Left kidney (tissue), 8 donors: ENCODE results near the gene PDE6B. TPM values are rescaled to one million over a fixed set of nuclear protein-coding genes. Genes with fewer than 3 reads are reported as not detected.
"Not testable (repeated sequence)": the region's sequence is repeated elsewhere in the genome, so short reads cannot be mapped to it uniquely, and the experiment has no call there.

Source experiments
- DNase-seq: peaks from one replicate; pipeline ENCODE4 v3.0.0-alpha.2; 2013
- long read RNA-seq, 8 donors: transcript quantifications; one replicate each; lab custom pipeline, GENCODE V29; 2026
- polyA plus RNA-seq: library from polyadenylated mRNA; unstranded; fragments of 120-200 nt; gene quantifications from one replicate; pipeline ENCODE4 v1.2.1, GENCODE V29; 2013; ENCODE audit not compliant: insufficient read length

PDE6B gene
- polyA plus RNA-seq: 41.4 TPM
- long read RNA-seq, donor 1, partial matches to known transcripts: 10 of 11 reads
- long read RNA-seq, donor 1, other reads (novel, unspliced or antisense): 0 of 11 reads
- long read RNA-seq, donor 2, partial matches to known transcripts: 0 of 1 reads
- long read RNA-seq, donor 2, other reads (novel, unspliced or antisense): 0 of 1 reads
- long read RNA-seq, donor 3: 0 reads
- long read RNA-seq, donor 4, partial matches to known transcripts: 212 of 536 reads
- long read RNA-seq, donor 4, other reads (novel, unspliced or antisense): 324 of 536 reads
- long read RNA-seq, donor 5, partial matches to known transcripts: 71 of 72 reads
- long read RNA-seq, donor 5, other reads (novel, unspliced or antisense): 0 of 72 reads
- long read RNA-seq, donor 6, partial matches to known transcripts: 0 of 2 reads
- long read RNA-seq, donor 6, other reads (novel, unspliced or antisense): 0 of 2 reads
- long read RNA-seq, donor 7, partial matches to known transcripts: 295 of 1,551 reads
- long read RNA-seq, donor 7, other reads (novel, unspliced or antisense): 1,255 of 1,551 reads
- long read RNA-seq, donor 8, partial matches to known transcripts: 5 of 5 reads
- long read RNA-seq, donor 8, other reads (novel, unspliced or antisense): 0 of 5 reads

GRCh38 chr4:624705-625590 is at the start of gene PDE6B:
Gene PDE6B, plus strand, starts transcription at chr4:625573. Its CDS starts 54 bp downstream, at chr4:625627.
- DNase-seq: peak; percentile 69

- DNase-seq: no peak
Observed at GRCh38 chr4:576245-576821, 49.0 kb upstream of the PDE6B start, which contains the start of gene TMEM271. Gene TMEM271, minus strand, starts transcription at chr4:576295. Its CDS starts 233 bp downstream, at chr4:576062.

DNA sequence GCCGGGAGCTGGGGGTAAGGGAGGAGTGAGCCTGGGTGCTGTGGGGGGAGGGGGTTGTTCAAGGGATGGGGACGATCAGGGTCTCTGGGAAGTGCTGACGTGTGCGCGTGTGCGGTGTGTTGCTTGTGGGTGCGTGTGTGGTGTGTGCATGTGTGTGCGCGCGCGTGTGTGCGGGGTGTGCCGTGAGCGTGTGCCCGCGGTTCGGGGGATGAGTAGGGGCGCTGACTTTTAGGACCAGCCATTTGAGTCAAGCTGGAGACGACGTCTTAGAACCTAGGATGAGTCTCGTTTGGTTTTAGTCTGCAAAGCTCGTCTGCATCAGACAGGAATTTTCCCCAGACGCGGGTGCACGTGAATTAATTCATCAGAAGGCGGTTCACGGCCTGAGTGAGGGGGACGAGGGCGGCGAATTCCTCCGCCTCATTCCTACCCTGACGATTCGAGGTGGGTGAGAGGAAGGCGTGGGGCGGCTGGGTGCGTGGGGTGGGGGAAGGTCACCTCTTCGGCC is 48.3 kb upstream of the PDE6B start:
- no peak for DNase-seq

DNA sequence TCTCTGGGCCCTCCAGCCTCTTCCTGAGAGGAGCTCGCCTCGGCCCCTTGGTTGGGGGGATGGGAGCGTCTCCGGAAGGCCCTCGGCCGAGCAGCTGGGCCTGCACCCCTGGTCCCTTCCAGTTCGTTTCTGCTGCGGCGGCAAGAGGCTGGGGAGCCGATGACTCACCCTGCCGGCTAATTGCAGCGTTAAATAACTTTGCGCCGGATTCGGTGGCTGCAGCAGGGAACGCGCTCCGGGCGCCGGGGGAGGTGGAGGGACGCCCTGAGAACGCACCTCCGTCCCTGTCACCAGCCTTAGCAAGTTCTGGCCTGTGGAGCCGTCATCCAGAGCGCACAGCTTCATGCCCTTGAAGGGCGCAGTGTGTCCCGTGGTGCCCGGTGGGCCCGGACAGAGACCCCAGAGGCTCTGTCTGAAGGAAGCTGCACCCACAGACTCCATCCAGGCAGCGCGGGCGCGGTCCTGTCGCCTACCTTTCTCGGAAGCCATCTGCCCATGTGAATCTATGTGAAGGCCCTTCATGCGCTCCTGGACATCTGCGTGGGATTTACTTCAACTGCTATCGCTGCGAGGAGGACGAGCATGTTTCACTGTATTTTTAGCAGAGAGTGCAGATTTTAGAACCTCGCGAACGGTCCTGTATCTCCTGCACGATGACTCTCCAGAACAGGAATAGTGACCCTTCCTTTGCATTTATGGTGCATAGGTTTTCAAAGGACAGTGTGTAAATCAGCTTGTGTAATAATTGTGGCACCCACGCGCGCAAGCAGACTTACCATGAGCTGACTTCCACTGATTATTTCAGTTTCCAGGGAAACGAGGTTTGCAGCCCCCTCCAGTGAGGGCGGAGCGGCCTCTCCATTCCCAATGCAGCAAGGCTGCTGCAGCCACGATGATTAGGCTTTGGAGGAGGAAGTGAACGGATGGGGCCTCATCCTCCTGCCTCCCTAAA is 47.6 kb upstream of the PDE6B start:
- no peak for DNase-seq

- DNase-seq: no peak
Observed at GRCh38 chr4:578451-579443, 46.6 kb upstream of the PDE6B start.

DNA sequence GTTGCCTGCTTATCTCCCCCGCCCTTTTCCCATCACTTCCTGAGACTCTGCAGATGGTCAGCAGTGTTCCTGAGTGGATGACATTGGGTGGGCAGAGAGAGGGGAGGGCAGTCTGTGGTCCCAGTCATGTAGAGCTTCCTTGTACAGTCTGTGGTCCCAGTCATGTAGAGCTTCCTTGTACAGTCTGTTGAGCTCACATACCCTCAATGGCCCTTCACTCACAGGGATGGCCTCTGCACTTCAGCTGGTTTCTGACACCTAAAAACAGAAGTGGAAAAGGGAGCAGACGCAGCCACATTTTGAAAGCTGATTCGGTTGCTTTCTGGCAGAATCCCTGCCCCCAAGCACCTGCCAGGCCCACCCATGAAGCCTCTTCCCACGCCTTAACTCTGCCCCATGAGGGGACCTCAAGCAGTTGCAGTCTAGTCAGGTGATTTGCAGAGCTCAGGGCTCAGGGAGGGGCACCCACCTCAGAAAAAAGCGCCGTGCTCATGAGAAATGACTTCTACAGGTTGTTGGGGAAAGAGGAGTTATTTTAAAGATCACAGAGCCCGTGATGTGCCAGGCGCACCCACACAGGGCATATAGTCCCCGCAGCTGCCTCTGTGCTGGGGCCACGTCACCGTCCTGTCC is 45.7 kb upstream of the PDE6B start:
- no peak for DNase-seq

DNA sequence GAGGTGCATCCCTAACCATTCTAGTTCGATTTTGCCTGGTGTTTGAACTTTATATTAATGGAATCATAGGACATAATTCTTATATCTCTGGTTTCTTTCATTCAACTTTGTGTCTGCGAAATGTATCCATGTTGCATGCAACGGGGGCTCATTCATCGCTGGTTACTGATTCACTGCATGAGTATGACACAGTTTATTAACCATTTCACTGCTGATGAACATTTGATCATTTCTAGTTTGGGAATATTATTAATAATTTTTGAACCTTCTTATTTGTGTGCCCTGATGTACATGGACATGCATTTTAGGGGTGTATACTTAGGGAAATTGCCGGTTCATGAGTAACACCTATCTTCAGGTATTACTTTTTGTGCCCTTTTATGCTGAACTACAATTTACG is 44.2 kb upstream of the PDE6B start:
- no peak for DNase-seq

DNA sequence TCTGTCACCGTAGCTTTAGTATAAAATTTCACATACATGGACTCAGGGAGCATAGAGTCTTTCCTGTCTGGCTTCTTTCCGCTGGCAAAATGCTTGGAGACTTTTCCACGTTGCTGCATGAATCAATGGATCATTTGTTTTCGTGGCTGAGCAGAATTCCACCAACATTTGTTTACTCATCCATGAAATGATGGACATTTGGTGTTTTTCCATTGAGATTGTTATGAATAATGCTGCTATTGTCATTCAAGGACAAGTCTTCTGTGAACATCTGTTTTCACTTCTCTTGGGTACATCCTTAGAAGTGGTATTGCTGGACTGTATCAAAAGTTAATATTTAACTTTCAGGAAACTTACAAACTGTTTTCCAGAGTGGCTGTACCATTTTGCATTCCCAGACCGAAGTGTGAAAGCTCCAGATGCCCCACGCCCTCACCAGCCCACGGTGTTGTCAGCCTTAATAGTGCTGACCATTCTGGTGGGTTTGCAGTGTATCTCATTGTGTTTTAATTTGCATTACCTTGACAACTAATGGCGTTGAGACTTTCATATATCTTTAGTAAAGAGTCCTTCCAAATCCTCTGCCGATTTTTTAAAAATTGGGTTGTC is 43.5 kb upstream of the PDE6B start:
- no peak for DNase-seq

DNA sequence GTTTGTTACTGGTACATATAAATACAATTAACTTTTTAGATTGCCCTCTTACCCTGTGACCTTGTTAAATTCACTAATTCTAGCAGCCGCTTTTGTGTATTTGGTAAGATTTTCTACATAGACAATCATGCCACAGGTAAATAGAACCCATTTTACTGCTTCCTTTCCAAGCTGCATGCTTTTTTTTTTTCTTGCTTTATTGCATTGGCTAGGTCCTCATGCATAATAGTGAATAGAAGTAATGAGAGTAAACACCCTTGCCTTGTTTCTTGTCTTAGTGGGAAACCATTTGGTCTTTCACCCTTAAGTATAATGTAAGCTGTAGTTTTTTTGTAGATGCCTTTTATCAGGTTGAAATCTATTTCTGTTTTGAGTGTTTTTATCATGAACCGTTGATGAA is 41.6 kb upstream of the PDE6B start:
- DNase-seq: no peak

DNA sequence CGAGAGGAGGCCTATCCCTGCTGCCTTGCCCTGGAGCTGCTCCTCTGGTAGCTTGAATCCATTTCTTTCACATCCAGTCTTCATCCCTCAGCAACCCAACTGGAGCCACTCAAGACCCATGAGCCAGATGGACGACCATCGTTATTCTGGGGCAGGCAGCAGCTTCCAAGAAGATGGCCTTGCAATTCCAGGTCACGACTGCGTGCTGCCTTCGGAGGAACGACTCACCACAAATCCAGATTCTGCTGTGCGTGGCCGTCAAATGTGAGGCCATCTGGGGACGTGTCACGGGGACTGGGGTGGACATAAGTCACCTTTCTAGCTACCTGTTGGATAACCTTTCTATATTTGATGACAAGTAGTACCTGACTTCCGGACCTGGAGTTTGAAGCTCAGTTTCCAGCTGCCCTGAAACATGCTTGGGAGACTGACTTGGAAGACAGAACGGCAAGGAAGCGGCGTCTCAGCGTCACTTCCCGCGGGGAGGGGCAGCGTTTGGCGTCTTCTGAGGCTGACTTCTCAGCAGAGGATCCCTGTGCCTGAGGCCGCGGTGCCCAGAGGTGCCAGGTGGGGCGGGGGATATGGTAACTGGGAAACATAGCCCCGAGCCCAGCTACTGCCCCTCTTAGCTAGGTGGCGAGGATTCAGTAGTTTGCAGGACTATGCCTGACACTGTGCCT is 37.6 kb upstream of the PDE6B start:
- no peak for DNase-seq

- no peak for DNase-seq
Observed at GRCh38 chr4:588351-588849, 37.0 kb upstream of the PDE6B start.

GRCh38 chr4:589219-589963 is 36.0 kb upstream of the PDE6B start:
- DNase-seq: no peak

GRCh38 chr4:590313-590841 is 35.0 kb upstream of the PDE6B start:
- no peak for DNase-seq

DNA sequence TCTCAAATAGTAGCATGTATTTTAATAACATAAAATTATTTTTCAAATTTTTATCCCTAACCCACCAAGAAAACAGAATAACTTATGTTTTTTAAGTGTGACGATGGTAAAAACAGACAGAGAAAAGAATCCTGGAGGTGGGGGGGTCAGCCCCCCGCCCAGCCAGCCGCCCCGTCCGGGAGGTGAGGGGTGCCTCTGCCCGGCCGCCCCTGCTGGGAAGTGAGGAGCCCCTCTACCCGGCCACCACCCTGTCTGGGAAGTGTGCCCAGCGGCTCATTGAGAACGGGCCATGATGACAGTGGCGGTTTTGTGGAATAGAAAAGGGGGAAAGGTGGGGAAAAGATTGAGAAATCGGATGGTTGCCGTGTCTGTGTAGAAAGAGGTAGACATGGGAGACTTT is 33.2 kb upstream of the PDE6B start:
- not testable (repeated sequence) for DNase-seq

DNA sequence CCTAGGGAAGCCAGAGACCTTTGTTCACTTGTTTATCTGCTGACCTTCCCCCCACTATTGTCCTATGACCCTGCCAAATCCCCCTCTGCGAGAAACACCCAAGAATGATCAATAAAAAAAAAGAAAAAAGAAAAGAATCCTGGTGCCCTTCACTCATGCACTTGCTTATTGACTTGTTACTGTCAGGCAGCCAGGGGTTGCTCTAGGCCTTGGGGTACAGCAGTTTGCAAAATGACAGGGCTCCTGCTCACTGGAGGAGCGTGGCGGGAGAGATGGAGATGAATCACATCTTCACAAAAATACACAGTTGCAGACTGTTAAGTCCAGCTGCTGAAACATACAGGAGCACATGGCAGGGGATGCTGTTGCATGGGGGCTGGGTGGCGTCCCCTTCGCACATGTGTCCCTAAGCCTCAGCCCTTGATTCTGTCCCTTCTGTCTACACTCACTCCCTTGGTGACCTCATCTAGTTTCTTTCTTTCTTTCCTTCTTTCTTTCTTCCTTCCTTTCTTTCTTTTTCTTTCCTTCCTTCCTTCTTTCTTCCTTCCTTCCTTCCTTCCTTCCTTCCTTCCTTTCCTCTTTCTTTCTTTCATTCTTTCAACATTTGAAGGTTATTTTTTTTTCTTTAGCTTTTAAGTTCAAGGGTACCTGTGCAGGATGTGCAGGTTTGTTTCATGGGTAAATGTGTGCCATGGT is 32.4 kb upstream of the PDE6B start:
- DNase-seq: no peak

GRCh38 chr4:598925-599324 is 26.4 kb upstream of the PDE6B start:
- DNase-seq: no peak
